NCI-H2227 (cell line): ENCODE results near the gene LAMB3.

Source experiments
- DNase-seq: peaks from one replicate; lab custom pipeline; 2025; ENCODE audit not compliant: unreplicated experiment; lab: John Stamatoyannopoulos, UW

The LAMB3 gene

GRCh38 chr1:209618756-209619420, 33.3 kb downstream of the LAMB3 start:
- no peak for DNase-seq

- no peak for DNase-seq
These were observed 33.9 kb downstream of the LAMB3 start for GRCh38 chr1:209618291-209618690.

- DNase-seq = no peak
These were observed 34.5 kb downstream of the LAMB3 start for GRCh38 chr1:209617755-209618154.

GRCh38 chr1:209617047-209617673, 35.1 kb downstream of the LAMB3 start:
- DNase-seq = no peak

- no peak for DNase-seq
These were observed 35.7 kb downstream of the LAMB3 start for GRCh38 chr1:209616366-209617046.

GRCh38 chr1:209614906-209615305, 37.3 kb downstream of the LAMB3 start:
- no peak for DNase-seq

- no peak for DNase-seq
These were observed 38.1 kb downstream of the LAMB3 start for GRCh38 chr1:209614151-209614420.

- DNase-seq = no peak
These were observed 38.6 kb downstream of the LAMB3 start for GRCh38 chr1:209613400-209614150.

GRCh38 chr1:209612646-209613399, 39.4 kb downstream of the LAMB3 start:
- no peak for DNase-seq

- no peak for DNase-seq
These were observed 40.3 kb downstream of the LAMB3 start for GRCh38 chr1:209611771-209612570.

- DNase-seq = no peak
These were observed 41.7 kb downstream of the LAMB3 start for GRCh38 chr1:209610631-209610905.

GRCh38 chr1:209609791-209610630, 42.2 kb downstream of the LAMB3 start:
- DNase-seq = no peak

GRCh38 chr1:209609041-209609790, 43.0 kb downstream of the LAMB3 start:
- no peak for DNase-seq

GRCh38 chr1:209607795-209608178, 44.4 kb downstream of the LAMB3 start:
- no peak for DNase-seq

GRCh38 chr1:209607102-209607794, 45.0 kb downstream of the LAMB3 start:
- no peak for DNase-seq

- no peak for DNase-seq
These were observed 48.3 kb downstream of the LAMB3 start for GRCh38 chr1:209603877-209604276.

GRCh38 chr1:209601809-209602657, 50.2 kb downstream of the LAMB3 start:
- peak; percentile 55 for DNase-seq
